K562 (cell line): ENCODE results near the gene MMEL1. TPM values are rescaled to one million over a fixed set of nuclear protein-coding genes. Genes with fewer than 3 reads are reported as not detected.

Experiments used
- ATAC-seq: fragments of 200-7000 bp; cut with Tn5 transposase; 3 replicates; pipeline ENCODE4 v1.9.1; 2020; ENCODE audit warnings: moderate library complexity
- BruUV-seq: library from RNA; stranded (reverse); fragments of 400-500 nt; replicated peaks from 2 replicates; lab custom pipeline; 2021; lab: Mats Ljungman, UMichigan
- CTCF ChIA-PET: fragments of 300-600 bp; formaldehyde crosslinking; extraction: SDS; loops from one replicate; lab custom pipeline; 2021; ENCODE audit warnings: low intra/inter-chr PET ratio; lab: Yijun Ruan, JAX
- POLR2A ChIA-PET: fragments of 300-600, 350-650 bp; sonication (Branson Sonifier 250); formaldehyde crosslinking; extraction: SDS; loops from one replicate; lab custom pipeline; 2021; ENCODE audit warnings: antibody characterized with exemption, inconsistent platforms; lab: Yijun Ruan, JAX
- DNase-seq, 4 experiments: peaks; one replicate each; pipeline versions ENCODE4 v3.0.0 to v3.0.0-alpha.2; 2011 to 2018; ENCODE audit warnings: low spot score in 3 of 4, mixed read lengths in 3 of 4; ENCODE audit errors: extremely low read depth in 1 of 4
- FAIRE-seq: peaks from 2 replicates; lab custom pipeline; 2011; peaks lifted over from hg19 to GRCh38; lab: Jason Lieb, UNC
- H2AFZ ChIP-seq: 2 replicates; pipeline ENCODE4 v1.6.0; 2011; ENCODE audit warnings: low read depth, low read length, control low read depth, inconsistent platforms
- H3K27ac ChIP-seq: fragments of 200-600 bp; 3 replicates; pipeline ENCODE4 v1.8.0; 2011; ENCODE audit warnings: low read depth, mild to moderate bottlenecking, control low read depth, inconsistent platforms, low read length, moderate library complexity, mixed read lengths; ENCODE audit errors: extremely low read depth
- H3K27me3 ChIP-seq, 2 experiments: fragments of 300-600 bp in 1 of 2; 2 replicates in 1 of 2; 3 replicates in 1 of 2; pipeline versions ENCODE4 v1.6.0 to v1.8.0; 2011; ENCODE audit warnings: inconsistent platforms in 2 of 2, low read length in 2 of 2, mild to moderate bottlenecking in 1 of 2, mixed read lengths in 1 of 2, moderate library complexity in 1 of 2; ENCODE audit not compliant: control insufficient read depth in 2 of 2, insufficient read depth in 2 of 2
- H3K36me3 ChIP-seq: fragments of 300-600 bp; 3 replicates; pipeline ENCODE4 v1.8.0; 2011; ENCODE audit warnings: mild to moderate bottlenecking, low read length, inconsistent platforms; ENCODE audit not compliant: control insufficient read depth, insufficient read depth
- H3K4me1 ChIP-seq, 2 experiments: fragments of 200-600 bp in 1 of 2; replicated peaks in 1 of 2; 2 replicates in 1 of 2; 3 replicates in 1 of 2; pipeline versions ENCODE4 v1.5.1 to v1.8.0; 2011; ENCODE audit warnings: inconsistent platforms in 2 of 2, low read length in 2 of 2, mild to moderate bottlenecking in 1 of 2, mixed read lengths in 1 of 2, moderate library complexity in 1 of 2; ENCODE audit not compliant: control insufficient read depth in 2 of 2, insufficient read depth in 2 of 2
- H3K4me2 ChIP-seq: 2 replicates; pipeline ENCODE4 v1.6.1; 2011; ENCODE audit warnings: low read length, control low read depth, inconsistent platforms, mixed read lengths; ENCODE audit not compliant: insufficient read depth
- H3K4me3 ChIP-seq: fragments of 200-600 bp; sonication (generic), shearing (Covaris generic); 2 replicates; pipeline ENCODE4 v1.5.1; 2016; ENCODE audit warnings: control low read depth, inconsistent platforms
- H3K79me2 ChIP-seq: fragments of 200-600 bp; 3 replicates; pipeline ENCODE4 v1.8.0; 2011; ENCODE audit warnings: low read length, inconsistent platforms; ENCODE audit not compliant: control insufficient read depth, insufficient read depth
- H3K9ac ChIP-seq, 2 experiments: 2 replicates each; pipeline versions ENCODE4 v1.6.0 to v1.6.1; 2011; ENCODE audit warnings: low read depth in 2 of 2, low read length in 2 of 2, control low read depth in 1 of 2, inconsistent platforms in 1 of 2, mild to moderate bottlenecking in 1 of 2, mixed read lengths in 1 of 2; ENCODE audit not compliant: insufficient read depth in 1 of 2
- H3K9me1 ChIP-seq: one replicate; pipeline ENCODE4 v1.6.0; 2011; ENCODE audit warnings: inconsistent platforms, mild to moderate bottlenecking, low read length, moderate library complexity; ENCODE audit not compliant: control insufficient read depth, insufficient read depth
- H3K9me3 ChIP-seq: replicated peaks from 2 replicates; pipeline ENCODE4 v1.5.1; 2011; ENCODE audit warnings: low read depth, low read length, inconsistent platforms; ENCODE audit not compliant: control insufficient read depth, insufficient read depth
- H4K20me1 ChIP-seq: replicated peaks from 2 replicates; pipeline ENCODE4 v1.6.1; 2011; ENCODE audit warnings: low read length, inconsistent platforms, mixed read lengths; ENCODE audit not compliant: control insufficient read depth, insufficient read depth
- ATF2 ChIP-seq: sonication (generic); formaldehyde crosslinking; IDR thresholded peaks from 2 replicates; pipeline ENCODE4 v1.8.1; 2022; ENCODE audit warnings: missing genetic modification reagents
- BCOR ChIP-seq: fragments of 450-650 bp; IDR thresholded peaks from 2 replicates; pipeline ENCODE4 v1.6.1; 2016
- CAMTA2 ChIP-seq: fragments of 250-450 bp; sonication (Bioruptor Pico); conservative IDR thresholded peaks from 2 replicates; pipeline ENCODE4 v1.5.1; 2022
- HNRNPLL ChIP-seq: fragments of 200-400 bp; formaldehyde crosslinking; IDR thresholded peaks from 2 replicates; pipeline ENCODE4 v1.6.1; 2017; ENCODE audit warnings: low read length, low read depth, mild to moderate bottlenecking; ENCODE audit not compliant: poor library complexity, severe bottlenecking
- JUNB ChIP-seq: fragments of 450-650 bp; formaldehyde crosslinking; conservative IDR thresholded peaks from 2 replicates; pipeline ENCODE4 v1.4.0; 2020; ENCODE audit warnings: mild to moderate bottlenecking
- MNT ChIP-seq, 2 experiments: fragments of 450-650 bp; conservative IDR thresholded peaks; 2 replicates each; pipeline ENCODE4 v1.6.1; 2017; ENCODE audit warnings: mild to moderate bottlenecking in 2 of 2, moderate library complexity in 2 of 2
- MTF1 ChIP-seq: fragments of 250-450 bp; sonication (Bioruptor Pico); IDR thresholded peaks from 2 replicates; pipeline ENCODE4 v1.9.0; 2021; ENCODE audit warnings: moderate library complexity, mild to moderate bottlenecking, inconsistent platforms, borderline replicate concordance
- NFYB ChIP-seq: IDR thresholded peaks from 2 replicates; pipeline ENCODE4 v1.6.1; 2011; ENCODE audit warnings: mild to moderate bottlenecking, moderate library complexity; ENCODE audit not compliant: insufficient read length; ENCODE audit errors: extremely low read depth
- NR2F6 ChIP-seq: fragments of 450-650 bp; formaldehyde crosslinking; IDR thresholded peaks from 2 replicates; pipeline ENCODE4 v1.4.0; 2020; ENCODE audit warnings: mild to moderate bottlenecking
- NUFIP1 ChIP-seq: fragments of 450-650 bp; IDR thresholded peaks from 2 replicates; pipeline ENCODE4 v1.6.1; 2018; ENCODE audit not compliant: partially characterized antibody
- PCBP1 ChIP-seq: fragments of 200-400 bp; formaldehyde crosslinking; IDR thresholded peaks from 2 replicates; pipeline ENCODE4 v1.6.1; 2018; ENCODE audit warnings: mild to moderate bottlenecking, low read depth, low read length; ENCODE audit not compliant: poor library complexity, severe bottlenecking
- PURB ChIP-seq: sonication (generic); formaldehyde crosslinking; IDR thresholded peaks from 2 replicates; pipeline ENCODE4 v1.9.0; 2021; ENCODE audit warnings: low read depth, mild to moderate bottlenecking, missing genetic modification reagents
- RBM14 ChIP-seq: fragments of 200-400 bp; formaldehyde crosslinking; IDR thresholded peaks from 2 replicates; pipeline ENCODE4 v1.6.1; 2018; ENCODE audit warnings: low read depth, mild to moderate bottlenecking, low read length, moderate library complexity, borderline replicate concordance; ENCODE audit not compliant: insufficient read depth
- SMC3 ChIP-seq: conservative IDR thresholded peaks from 2 replicates; pipeline ENCODE4 v1.6.1; 2011; ENCODE audit warnings: low read depth, low read length, improper control_type of control experiment; ENCODE audit not compliant: insufficient read depth
- ZNF436 ChIP-seq: fragments of 250-450, 450-650 bp; sonication (Bioruptor Pico); formaldehyde crosslinking; IDR thresholded peaks from 2 replicates; pipeline ENCODE4 v1.7.0; 2020; ENCODE audit warnings: mild to moderate bottlenecking
- ZNF445 ChIP-seq: fragments of 250-450 bp; sonication (Bioruptor Pico); IDR thresholded peaks from 2 replicates; pipeline ENCODE4 v1.4.0; 2020; ENCODE audit warnings: low read depth, mild to moderate bottlenecking, moderate library complexity
- WGBS: fragments of 100-300 bp; shearing (Covaris generic); methylation state at CpG from one replicate; pipeline ENCODE4 v1.1.6; 2016; ENCODE audit warnings: low coverage, mixed read lengths; ENCODE audit not compliant: insufficient coverage; ENCODE audit errors: missing lambda C conversion rate; 5-methylcytosine and 5-hydroxymethylcytosine counted together
- in situ Hi-C: fragments of 300-500 bp; cut with MboI; formaldehyde crosslinking; loops from 4 replicates; pipeline ENCODE4 v1.15.0; 2018; ENCODE audit warnings: inconsistent platforms, mixed read lengths
- intact Hi-C: fragments of 100-400 bp; cut with micrococcal nuclease; formaldehyde crosslinking; loops from 2 replicates; pipeline ENCODE4 v1.14.2; 2022
- polyA plus RNA-seq, 8 experiments: library from polyadenylated mRNA; depleted of rRNA in 4 of 8; stranded (reverse) in 5 of 8; unstranded in 3 of 8; fragments of >200 nt; fragmentation: Nextera tagmentation in 2 of 8; fragmentation: Illumina TruSeq in 1 of 8; extraction: Ambion mirVana in 2 of 8; extraction: Trizol in 1 of 8; gene quantifications; 2 replicates each; pipeline versions ENCODE4 v1.2.1 to v1.2.3, GENCODE V29; 2011 to 2014; ENCODE audit warnings: inconsistent platforms in 1 of 8, missing spikeins in 1 of 8
- total RNA-seq, 7 experiments: library from RNA; depleted of rRNA in 6 of 7; stranded (reverse); fragments of >200 nt in 6 of 7; fragmentation: Illumina TruSeq in 2 of 7; extraction: Trizol in 2 of 7; gene quantifications; 2 replicates each; pipeline versions ENCODE4 v1.2.1 to v1.2.3, GENCODE V29; 2011 to 2021; ENCODE audit warnings: low replicate concordance in 1 of 7
- TF ChIP-seq, protein P1 (sequence below): sonication (generic); formaldehyde crosslinking; IDR thresholded peaks from 2 replicates; pipeline ENCODE4 v1.8.1; 2023; ENCODE audit warnings: mild to moderate bottlenecking, missing genetic modification reagents
- TF ChIP-seq, protein P2 (sequence below): fragments of 450-650 bp; IDR thresholded peaks from 2 replicates; pipeline ENCODE4 v1.6.1; 2016; ENCODE audit warnings: low read depth, mild to moderate bottlenecking, moderate library complexity

The MMEL1 gene
- total and polyA plus RNA-seq, 9 of the 15 experiments (the other 6 are each of a cell fraction or from before 2014, with no cell fraction given): not detected

DNA sequence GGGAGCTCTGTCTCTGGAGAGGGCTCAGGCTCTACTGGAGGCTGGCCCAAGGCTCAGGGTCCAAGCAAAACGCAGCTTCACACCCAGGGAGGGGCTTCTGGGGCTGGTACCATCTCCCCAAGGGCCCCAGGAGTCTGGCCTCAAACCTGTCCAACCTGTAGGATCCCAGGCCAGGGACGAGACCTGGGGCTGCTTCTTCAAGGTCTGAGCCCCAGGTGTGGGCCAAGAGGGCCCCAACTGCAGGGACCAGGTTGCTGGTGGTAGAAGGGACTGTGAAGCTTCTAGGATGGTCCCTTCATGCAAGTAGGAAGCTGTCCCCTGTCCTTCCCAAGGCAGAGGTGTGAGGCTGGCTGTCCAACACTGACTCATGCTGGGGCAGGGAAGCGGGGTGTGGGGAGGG is 7.8 kb upstream of the MMEL1 start:
- no peaks in the 10 kb centered on the region for H4K20me1 ChIP-seq
- TF ChIP-seq PCBP1 (no peak), ATF2 (CRISPR knock-in tag) (no peak), MTF1 (no peak), JUNB (no peak), PURB (no peak), NR2F6 (CRISPR knock-in tag) (no peak), HNRNPLL (no peak), RBM14 (no peak), SMC3 (no peak), MNT (conservative IDR thresholded peaks at IDR 0.05) (no peak), BCOR (no peak), ZNF445 (no peak), NFYB (no peak), CAMTA2 (CRISPR knock-in tag) (no peak), NUFIP1 (no peak), ZNF436 (CRISPR knock-in tag) (no peak)
- TF ChIP-seq, protein P1, sequence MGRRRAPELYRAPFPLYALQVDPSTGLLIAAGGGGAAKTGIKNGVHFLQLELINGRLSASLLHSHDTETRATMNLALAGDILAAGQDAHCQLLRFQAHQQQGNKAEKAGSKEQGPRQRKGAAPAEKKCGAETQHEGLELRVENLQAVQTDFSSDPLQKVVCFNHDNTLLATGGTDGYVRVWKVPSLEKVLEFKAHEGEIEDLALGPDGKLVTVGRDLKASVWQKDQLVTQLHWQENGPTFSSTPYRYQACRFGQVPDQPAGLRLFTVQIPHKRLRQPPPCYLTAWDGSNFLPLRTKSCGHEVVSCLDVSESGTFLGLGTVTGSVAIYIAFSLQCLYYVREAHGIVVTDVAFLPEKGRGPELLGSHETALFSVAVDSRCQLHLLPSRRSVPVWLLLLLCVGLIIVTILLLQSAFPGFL (CRISPR knock-in tag): no peak
- TF ChIP-seq, protein P2, sequence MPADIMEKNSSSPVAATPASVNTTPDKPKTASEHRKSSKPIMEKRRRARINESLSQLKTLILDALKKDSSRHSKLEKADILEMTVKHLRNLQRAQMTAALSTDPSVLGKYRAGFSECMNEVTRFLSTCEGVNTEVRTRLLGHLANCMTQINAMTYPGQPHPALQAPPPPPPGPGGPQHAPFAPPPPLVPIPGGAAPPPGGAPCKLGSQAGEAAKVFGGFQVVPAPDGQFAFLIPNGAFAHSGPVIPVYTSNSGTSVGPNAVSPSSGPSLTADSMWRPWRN: no peak
- H3K79me2 ChIP-seq: no peaks in the 10 kb centered on the region
- CTCF ChIA-PET: no interaction called here
- H2AFZ ChIP-seq: no peak overlapping the region
- 47% methylated on average over 3 of the region's 3 CpGs for WGBS
- no peak overlapping the region for H3K27ac ChIP-seq
- ATAC-seq (no peak), FAIRE-seq (no peak), DNase-seq (no peak)
- in situ Hi-C loops (no loop called here), intact Hi-C loops (loop anchor here (10.0 kb wide), 2 partner anchors 96 to 226 kb away; partner anchors contain the start of gene PEX10)
- H3K27me3 ChIP-seq: peaks cover 0 to 12% of the 10 kb centered on the region in 2 experiments; a peak in 2 of 5 replicates
- no TSS peak for BruUV-seq
- no peak overlapping the region for H3K4me3 ChIP-seq
- no peak overlapping the region for H3K9ac ChIP-seq
- POLR2A ChIA-PET: interaction anchor here (0.6 to 1.0 kb wide), 4 partner anchors 11 to 114 kb away, joined by 3 to 5 read pairs (median 4); partner anchors contain the start of gene PANK4
- peaks cover 2% of the 10 kb centered on the region for H3K9me1 ChIP-seq
- no peak overlapping the region for H3K4me2 ChIP-seq
- H3K36me3 ChIP-seq: no peaks in the 10 kb centered on the region
- H3K9me3 ChIP-seq: no peaks in the 10 kb centered on the region
- H3K4me1 ChIP-seq: peaks cover 0 to 37% of the 10 kb centered on the region in 2 experiments; a peak in 2 of 5 replicates
